ENCODE results near the gene ZNF462.
"Not testable (repeated sequence)": the region's sequence is repeated elsewhere in the genome, so short reads cannot be mapped to it uniquely, and the experiment has no call there.

ZNF462 gene

GRCh38 chr9:106835840-106836239 lies 27.1 kb upstream of the ZNF462 start:
- Histone ChIP-seq H3K4me1 (ENCODE audit: control insufficient read depth, insufficient read depth, low read length, poor library complexity, severe bottlenecking) (no peaks in the 10 kb centered on the region), H3K36me3 (ENCODE audit: control insufficient read depth, insufficient read depth, low read length) (no peaks in the 10 kb centered on the region), H3K4me3 (ENCODE audit: extremely low read depth, insufficient read depth, low read length, poor library complexity, severe bottlenecking) (no peak overlapping the region), H3K9me3 (ENCODE audit: control insufficient read depth, low read length) (no peaks in the 10 kb centered on the region), H3K27ac (ENCODE audit: low read depth, low read length, severe bottlenecking) (no peak overlapping the region)
- no CpG with 5 or more reads among the region's 2 CpGs for WGBS, 2 experiments (ENCODE audit: insufficient coverage in 2 of 2)

- Histone ChIP-seq H3K36me3 (ENCODE audit: control insufficient read depth, insufficient read depth, low read length) (no peaks in the 10 kb centered on the region), H3K4me3 (ENCODE audit: extremely low read depth, insufficient read depth, low read length, poor library complexity, severe bottlenecking) (no peak overlapping the region), H3K4me1 (ENCODE audit: control insufficient read depth, insufficient read depth, low read length, poor library complexity, severe bottlenecking) (no peaks in the 10 kb centered on the region), H3K9me3 (ENCODE audit: control insufficient read depth, low read length) (no peaks in the 10 kb centered on the region), H3K27ac (ENCODE audit: low read depth, low read length, severe bottlenecking) (no peak overlapping the region)
- 83% methylated on average over 1 of the region's 1 CpG; no CpG with 5 or more reads in 1 of the 2 experiments for WGBS, 2 experiments (ENCODE audit: insufficient coverage in 2 of 2)
Observed at GRCh38 chr9:106843371-106843770, 19.6 kb upstream of the ZNF462 start.

- Histone ChIP-seq H3K27ac (ENCODE audit: low read depth, low read length, severe bottlenecking) (no peak overlapping the region), H3K9me3 (ENCODE audit: control insufficient read depth, low read length) (no peaks in the 10 kb centered on the region), H3K4me3 (ENCODE audit: extremely low read depth, insufficient read depth, low read length, poor library complexity, severe bottlenecking) (no peak overlapping the region), H3K4me1 (ENCODE audit: control insufficient read depth, insufficient read depth, low read length, poor library complexity, severe bottlenecking) (no peaks in the 10 kb centered on the region), H3K36me3 (ENCODE audit: control insufficient read depth, insufficient read depth, low read length) (no peaks in the 10 kb centered on the region)
- no CpG with 5 or more reads among the region's 1 CpG for WGBS, 2 experiments (ENCODE audit: insufficient coverage in 2 of 2)
Observed at GRCh38 chr9:106846307-106846706, 16.7 kb upstream of the ZNF462 start.

GRCh38 chr9:106846857-106847256 lies 16.1 kb upstream of the ZNF462 start:
- no CpG with 5 or more reads among the region's 2 CpGs for WGBS, 2 experiments (ENCODE audit: insufficient coverage in 2 of 2)
- no peaks in the 10 kb centered on the region for H3K36me3 ChIP-seq (ENCODE audit: control insufficient read depth, insufficient read depth, low read length)
- H3K4me3 ChIP-seq (ENCODE audit: extremely low read depth, insufficient read depth, low read length, poor library complexity, severe bottlenecking) = no peak overlapping the region
- no peak overlapping the region for H3K27ac ChIP-seq (ENCODE audit: low read depth, low read length, severe bottlenecking)
- no peaks in the 10 kb centered on the region for H3K9me3 ChIP-seq (ENCODE audit: control insufficient read depth, low read length)
- H3K4me1 ChIP-seq (ENCODE audit: control insufficient read depth, insufficient read depth, low read length, poor library complexity, severe bottlenecking) = no peaks in the 10 kb centered on the region

GRCh38 chr9:106851640-106852039 lies 11.3 kb upstream of the ZNF462 start:
- H3K9me3 ChIP-seq (ENCODE audit: control insufficient read depth, low read length); H3K36me3 ChIP-seq (ENCODE audit: control insufficient read depth, insufficient read depth, low read length); H3K4me3 ChIP-seq (ENCODE audit: extremely low read depth, insufficient read depth, low read length, poor library complexity, severe bottlenecking); H3K27ac ChIP-seq (ENCODE audit: low read depth, low read length, severe bottlenecking); H3K4me1 ChIP-seq (ENCODE audit: control insufficient read depth, insufficient read depth, low read length, poor library complexity, severe bottlenecking): not testable (repeated sequence)
- WGBS, 2 experiments (ENCODE audit: insufficient coverage in 2 of 2) = 95 to 96% methylated on average over 5 to 8 of the region's 8 CpGs

- H3K4me1 ChIP-seq (ENCODE audit: control insufficient read depth, insufficient read depth, low read length, poor library complexity, severe bottlenecking) = no peaks in the 10 kb centered on the region
- H3K27ac ChIP-seq (ENCODE audit: low read depth, low read length, severe bottlenecking) = no peak overlapping the region
- H3K36me3 ChIP-seq (ENCODE audit: control insufficient read depth, insufficient read depth, low read length) = no peaks in the 10 kb centered on the region
- WGBS, 2 experiments (ENCODE audit: insufficient coverage in 2 of 2) = no CpG with 5 or more reads among the region's 3 CpGs
- no peaks in the 10 kb centered on the region for H3K9me3 ChIP-seq (ENCODE audit: control insufficient read depth, low read length)
- H3K4me3 ChIP-seq (ENCODE audit: extremely low read depth, insufficient read depth, low read length, poor library complexity, severe bottlenecking) = no peak overlapping the region
Observed at GRCh38 chr9:106857811-106858470, 5.0 kb upstream of the ZNF462 start.

GRCh38 chr9:106859957-106860720 lies 2.8 kb upstream of the ZNF462 start:
- Histone ChIP-seq H3K36me3 (ENCODE audit: control insufficient read depth, insufficient read depth, low read length) (no peaks in the 10 kb centered on the region), H3K27ac (ENCODE audit: low read depth, low read length, severe bottlenecking) (peak overlapping the region; percentile 89), H3K4me1 (ENCODE audit: control insufficient read depth, insufficient read depth, low read length, poor library complexity, severe bottlenecking) (peaks cover 5% of the 10 kb centered on the region), H3K9me3 (ENCODE audit: control insufficient read depth, low read length) (no peaks in the 10 kb centered on the region), H3K4me3 (ENCODE audit: extremely low read depth, insufficient read depth, low read length, poor library complexity, severe bottlenecking) (peak overlapping the region; percentile 75)
- 0 to 1% methylated on average over 18 to 22 of the region's 43 CpGs for WGBS, 2 experiments (ENCODE audit: insufficient coverage in 2 of 2)

GRCh38 chr9:106860721-106861639 lies 2.0 kb upstream of the ZNF462 start:
- WGBS, 2 experiments (ENCODE audit: insufficient coverage in 2 of 2) = 0 to 2% methylated on average over 34 to 43 of the region's 51 CpGs
- Histone ChIP-seq H3K9me3 (ENCODE audit: control insufficient read depth, low read length) (no peaks in the 10 kb centered on the region), H3K36me3 (ENCODE audit: control insufficient read depth, insufficient read depth, low read length) (no peaks in the 10 kb centered on the region), H3K4me3 (ENCODE audit: extremely low read depth, insufficient read depth, low read length, poor library complexity, severe bottlenecking) (peak overlapping the region; percentile 75), H3K27ac (ENCODE audit: low read depth, low read length, severe bottlenecking) (peak overlapping the region; percentile 89), H3K4me1 (ENCODE audit: control insufficient read depth, insufficient read depth, low read length, poor library complexity, severe bottlenecking) (peaks cover 9% of the 10 kb centered on the region)

- Histone ChIP-seq H3K27ac (ENCODE audit: low read depth, low read length, severe bottlenecking) (peak overlapping the region; percentile 89), H3K36me3 (ENCODE audit: control insufficient read depth, insufficient read depth, low read length) (peaks cover under 1% of the 10 kb centered on the region), H3K4me1 (ENCODE audit: control insufficient read depth, insufficient read depth, low read length, poor library complexity, severe bottlenecking) (peaks cover 9% of the 10 kb centered on the region), H3K4me3 (ENCODE audit: extremely low read depth, insufficient read depth, low read length, poor library complexity, severe bottlenecking) (peak overlapping the region; percentile 75), H3K9me3 (ENCODE audit: control insufficient read depth, low read length) (no peaks in the 10 kb centered on the region)
- WGBS, 2 experiments (ENCODE audit: insufficient coverage in 2 of 2) = 0% methylated on average over 7 of the region's 15 CpGs; no CpG with 5 or more reads in 1 of the 2 experiments
Observed at GRCh38 chr9:106861640-106862109, 1.3 kb upstream of the ZNF462 start.

- H3K36me3 ChIP-seq (ENCODE audit: control insufficient read depth, insufficient read depth, low read length) = peaks cover 3% of the 10 kb centered on the region
- peak overlapping the region; percentile 75 for H3K4me3 ChIP-seq (ENCODE audit: extremely low read depth, insufficient read depth, low read length, poor library complexity, severe bottlenecking)
- H3K9me3 ChIP-seq (ENCODE audit: control insufficient read depth, low read length) = no peaks in the 10 kb centered on the region
- WGBS, 2 experiments (ENCODE audit: insufficient coverage in 2 of 2) = 0% methylated on average over 15 to 29 of the region's 32 CpGs
- peak overlapping the region; percentile 89 for H3K27ac ChIP-seq (ENCODE audit: low read depth, low read length, severe bottlenecking)
- H3K4me1 ChIP-seq (ENCODE audit: control insufficient read depth, insufficient read depth, low read length, poor library complexity, severe bottlenecking) = peaks cover 9% of the 10 kb centered on the region
Observed at GRCh38 chr9:106862110-106862820, 701 bp upstream of the ZNF462 start.
